Activated naive CD8-positive, alpha-beta T cell treated with anti-CD3 and anti-CD28 coated beads for 36 hours (primary cell): Measurements from ENCODE around the gene SSR1. TPM values are rescaled to one million over a fixed set of nuclear protein-coding genes. Genes with fewer than 3 reads are reported as not detected.
"Not testable (repeated sequence)": the region's sequence is repeated elsewhere in the genome, so short reads cannot be mapped to it uniquely, and the experiment has no call there.

ENCODE experiments used
- DNase-seq: peaks from one replicate; pipeline ENCODE4 v3.0.0; 2021
- H3K27ac Mint-ChIP-seq: one replicate; pipeline ENCODE4 v1.8.0; 2022; ENCODE audit warnings: mild to moderate bottlenecking, moderate library complexity, mixed read lengths
- H3K27me3 Mint-ChIP-seq: one replicate; pipeline ENCODE4 v1.8.0; 2022; ENCODE audit warnings: mild to moderate bottlenecking, mixed read lengths
- H3K36me3 Mint-ChIP-seq: one replicate; pipeline ENCODE4 v1.8.0; 2021; ENCODE audit warnings: mild to moderate bottlenecking, mixed read lengths
- H3K4me1 Mint-ChIP-seq: one replicate; pipeline ENCODE4 v1.8.0; 2021; ENCODE audit warnings: mixed read lengths
- H3K4me3 Mint-ChIP-seq: one replicate; pipeline ENCODE4 v1.8.0; 2022; ENCODE audit warnings: mild to moderate bottlenecking, moderate library complexity, mixed read lengths
- H3K9me3 Mint-ChIP-seq: one replicate; pipeline ENCODE4 v1.8.0; 2022; ENCODE audit warnings: mixed read lengths
- total RNA-seq, 2 experiments: library from RNA; stranded (reverse); gene quantifications; one replicate each; pipeline ENCODE4 v1.2.3, GENCODE V29; 2021

SSR1 gene
- total RNA-seq, 2 experiments from 2014 or later: 132 to 139 TPM

- no peak overlapping the region for H3K27ac Mint-ChIP-seq
- H3K4me1 Mint-ChIP-seq: peaks cover 5% of the 10 kb centered on the region
- no peaks in the 10 kb centered on the region for H3K27me3 Mint-ChIP-seq
- H3K9me3 Mint-ChIP-seq: no peaks in the 10 kb centered on the region
- DNase-seq: no peak
- H3K4me3 Mint-ChIP-seq: no peak overlapping the region
- H3K36me3 Mint-ChIP-seq: no peaks in the 10 kb centered on the region
Observed at GRCh38 chr6:7271205-7271534, 41.8 kb downstream of the SSR1 start.

- H3K27me3 Mint-ChIP-seq: no peaks in the 10 kb centered on the region
- no peak for DNase-seq
- H3K9me3 Mint-ChIP-seq: no peaks in the 10 kb centered on the region
- H3K36me3 Mint-ChIP-seq: no peaks in the 10 kb centered on the region
- no peak overlapping the region for H3K27ac Mint-ChIP-seq
- H3K4me1 Mint-ChIP-seq: peaks cover under 1% of the 10 kb centered on the region
- no peak overlapping the region for H3K4me3 Mint-ChIP-seq
Observed at GRCh38 chr6:7270320-7271204, 42.4 kb downstream of the SSR1 start.

- Mint-ChIP-seq H3K27ac (no peak overlapping the region), H3K9me3 (no peaks in the 10 kb centered on the region), H3K4me3 (no peak overlapping the region), H3K36me3 (no peaks in the 10 kb centered on the region), H3K4me1 (no peaks in the 10 kb centered on the region), H3K27me3 (no peaks in the 10 kb centered on the region)
- no peak for DNase-seq
Observed at GRCh38 chr6:7269816-7270215, 43.2 kb downstream of the SSR1 start.

GRCh38 chr6:7268816-7269555, 44.0 kb downstream of the SSR1 start:
- H3K4me1 Mint-ChIP-seq: no peaks in the 10 kb centered on the region
- H3K27ac Mint-ChIP-seq: no peak overlapping the region

GRCh38 chr6:7268362-7268761, 44.6 kb downstream of the SSR1 start:
- Mint-ChIP-seq H3K4me3 (no peak overlapping the region), H3K27me3 (no peaks in the 10 kb centered on the region), H3K9me3 (no peaks in the 10 kb centered on the region), H3K36me3 (no peaks in the 10 kb centered on the region), H3K27ac (no peak overlapping the region), H3K4me1 (no peaks in the 10 kb centered on the region)
- no peak for DNase-seq

More at GRCh38 chr6:7268816-7269555, 44.0 kb downstream of the SSR1 start:
- DNase-seq: no peak
- H3K27me3 Mint-ChIP-seq: no peaks in the 10 kb centered on the region
- H3K9me3 Mint-ChIP-seq: no peaks in the 10 kb centered on the region
- H3K36me3 Mint-ChIP-seq: no peaks in the 10 kb centered on the region
- no peak overlapping the region for H3K4me3 Mint-ChIP-seq

- Mint-ChIP-seq H3K9me3 (no peaks in the 10 kb centered on the region), H3K27ac (no peak overlapping the region), H3K36me3 (no peaks in the 10 kb centered on the region), H3K27me3 (no peaks in the 10 kb centered on the region), H3K4me3 (no peak overlapping the region), H3K4me1 (no peaks in the 10 kb centered on the region)
- no peak for DNase-seq
Observed at GRCh38 chr6:7267466-7268091, 45.4 kb downstream of the SSR1 start.

GRCh38 chr6:7267071-7267465, 45.9 kb downstream of the SSR1 start:
- peaks cover 3% of the 10 kb centered on the region for H3K27me3 Mint-ChIP-seq
- no peaks in the 10 kb centered on the region for H3K36me3 Mint-ChIP-seq
- no peak overlapping the region for H3K27ac Mint-ChIP-seq
- no peak for DNase-seq
- peaks cover under 1% of the 10 kb centered on the region for H3K4me1 Mint-ChIP-seq
- no peak overlapping the region for H3K4me3 Mint-ChIP-seq
- no peaks in the 10 kb centered on the region for H3K9me3 Mint-ChIP-seq

- H3K27ac Mint-ChIP-seq: not testable (repeated sequence)
Observed at GRCh38 chr6:7265385-7265726, 47.6 kb downstream of the SSR1 start.

GRCh38 chr6:7264686-7265384, 48.2 kb downstream of the SSR1 start:
- Mint-ChIP-seq H3K27ac (no peak overlapping the region), H3K9me3 (no peaks in the 10 kb centered on the region), H3K27me3 (peaks cover 19% of the 10 kb centered on the region), H3K4me3 (no peak overlapping the region), H3K36me3 (no peaks in the 10 kb centered on the region), H3K4me1 (peaks cover 16% of the 10 kb centered on the region)
- DNase-seq: no peak

More at GRCh38 chr6:7265385-7265726, 47.6 kb downstream of the SSR1 start:
- Mint-ChIP-seq H3K27me3 (peaks cover 15% of the 10 kb centered on the region), H3K4me1 (peaks cover 16% of the 10 kb centered on the region)
- H3K9me3 Mint-ChIP-seq, H3K4me3 Mint-ChIP-seq, DNase-seq, H3K36me3 Mint-ChIP-seq: not testable (repeated sequence)

GRCh38 chr6:7264041-7264440, 49.0 kb downstream of the SSR1 start:
- DNase-seq: no peak
- Mint-ChIP-seq H3K36me3 (no peaks in the 10 kb centered on the region), H3K4me3 (no peak overlapping the region), H3K27me3 (peaks cover 25% of the 10 kb centered on the region), H3K27ac (no peak overlapping the region), H3K4me1 (peaks cover 16% of the 10 kb centered on the region), H3K9me3 (no peaks in the 10 kb centered on the region)

GRCh38 chr6:7263519-7263805, 49.5 kb downstream of the SSR1 start:
- Mint-ChIP-seq H3K4me1 (peaks cover 16% of the 10 kb centered on the region), H3K27me3 (peaks cover 28% of the 10 kb centered on the region)
- not testable (repeated sequence) for H3K9me3 Mint-ChIP-seq, H3K27ac Mint-ChIP-seq, H3K4me3 Mint-ChIP-seq, DNase-seq, H3K36me3 Mint-ChIP-seq

- Mint-ChIP-seq H3K4me3 (peak overlapping the region; percentile 79), H3K36me3 (no peaks in the 10 kb centered on the region), H3K27me3 (peaks cover 28% of the 10 kb centered on the region), H3K27ac (no peak overlapping the region), H3K4me1 (peaks cover 16% of the 10 kb centered on the region), H3K9me3 (no peaks in the 10 kb centered on the region)
- DNase-seq: no peak
Observed at GRCh38 chr6:7262746-7263518, 50.1 kb downstream of the SSR1 start.

GRCh38 chr6:7261852-7262461, 51.0 kb downstream of the SSR1 start:
- DNase-seq: no peak
- Mint-ChIP-seq H3K27ac (no peak overlapping the region), H3K9me3 (no peaks in the 10 kb centered on the region), H3K27me3 (peaks cover 28% of the 10 kb centered on the region), H3K36me3 (no peaks in the 10 kb centered on the region), H3K4me3 (peak overlapping the region; percentile 79), H3K4me1 (peaks cover 16% of the 10 kb centered on the region)
